Esophagus mucosa (tissue), 1 donor: Measurements from ENCODE around the gene SESN2. TPM values are rescaled to one million over a fixed set of nuclear protein-coding genes. Genes with fewer than 3 reads are reported as not detected.

Experiments
- ATAC-seq: fragments of 200-7000 bp; cut with Tn5 transposase; one replicate; pipeline ENCODE4 v1.9.1; 2020
- total RNA-seq: library from RNA; stranded (reverse); gene quantifications from one replicate; pipeline ENCODE4 v1.2.4, GENCODE V29; 2023
- donor health status: DM: yes; HTN: yes; CAD: no.

SESN2 gene
- total RNA-seq, 1 donor from 2014 or later: 26.2 TPM

DNA sequence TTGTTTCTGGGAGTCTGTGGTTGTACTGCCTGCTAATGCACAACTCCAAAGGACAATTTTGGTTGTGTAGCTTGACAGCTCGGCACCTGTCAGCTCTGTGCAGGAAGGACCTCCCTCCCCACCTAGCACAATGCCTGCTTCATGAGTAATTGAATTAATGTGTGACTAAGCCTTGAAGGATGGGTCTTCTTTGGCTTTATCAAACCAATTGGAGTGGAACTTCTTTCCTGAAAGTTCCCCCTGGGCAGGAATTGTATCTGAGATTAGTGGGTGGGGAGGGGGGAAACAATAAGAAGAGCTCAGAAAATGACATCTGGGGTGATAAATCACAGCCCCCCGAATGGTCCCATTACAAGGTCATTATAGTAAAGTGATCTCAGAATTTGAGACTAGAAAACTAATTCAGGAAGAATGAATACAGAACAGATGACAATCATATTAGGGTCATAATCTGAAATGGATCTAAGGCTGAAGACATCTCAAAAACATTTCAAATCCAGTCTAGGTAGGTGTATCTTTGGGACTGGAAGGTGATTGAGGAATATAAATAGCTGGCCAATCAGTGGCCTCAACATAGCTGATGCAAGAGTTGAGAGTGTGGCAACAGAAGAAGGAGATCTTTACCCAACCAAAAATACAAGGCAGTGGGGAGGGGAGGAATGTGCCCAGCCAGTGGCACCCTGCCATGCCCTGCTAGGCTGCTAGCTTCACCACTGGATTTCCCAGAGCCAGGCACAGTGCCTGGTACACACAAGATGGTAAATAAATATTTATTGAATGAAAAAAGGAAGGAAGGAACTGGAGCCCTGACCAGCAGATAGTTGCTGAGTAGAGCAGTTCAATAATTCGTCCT is 10.1 kb upstream of the SESN2 start:
- ATAC-seq: peak; percentile 55

DNA sequence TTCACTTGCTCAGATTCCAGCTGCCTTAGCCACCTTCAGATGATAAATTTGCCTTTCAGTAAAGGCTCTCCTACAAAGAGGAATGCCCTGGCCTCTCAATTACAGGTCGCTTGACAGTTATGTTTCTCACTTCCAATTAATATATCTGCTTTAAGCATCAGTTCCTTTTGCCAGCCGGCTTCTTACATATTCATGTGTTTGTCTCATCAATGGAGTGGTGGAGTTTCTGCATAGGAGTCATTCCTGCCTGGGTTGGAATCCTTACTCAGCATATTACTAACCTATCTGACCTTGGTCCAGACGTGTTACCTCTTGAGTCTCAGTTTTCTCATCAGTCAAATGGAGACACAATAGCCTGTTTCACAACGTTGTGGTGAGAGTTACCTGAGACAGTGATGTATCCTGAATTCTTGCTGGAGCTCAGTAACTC is 9.4 kb upstream of the SESN2 start:
- ATAC-seq: peak; percentile 7

DNA sequence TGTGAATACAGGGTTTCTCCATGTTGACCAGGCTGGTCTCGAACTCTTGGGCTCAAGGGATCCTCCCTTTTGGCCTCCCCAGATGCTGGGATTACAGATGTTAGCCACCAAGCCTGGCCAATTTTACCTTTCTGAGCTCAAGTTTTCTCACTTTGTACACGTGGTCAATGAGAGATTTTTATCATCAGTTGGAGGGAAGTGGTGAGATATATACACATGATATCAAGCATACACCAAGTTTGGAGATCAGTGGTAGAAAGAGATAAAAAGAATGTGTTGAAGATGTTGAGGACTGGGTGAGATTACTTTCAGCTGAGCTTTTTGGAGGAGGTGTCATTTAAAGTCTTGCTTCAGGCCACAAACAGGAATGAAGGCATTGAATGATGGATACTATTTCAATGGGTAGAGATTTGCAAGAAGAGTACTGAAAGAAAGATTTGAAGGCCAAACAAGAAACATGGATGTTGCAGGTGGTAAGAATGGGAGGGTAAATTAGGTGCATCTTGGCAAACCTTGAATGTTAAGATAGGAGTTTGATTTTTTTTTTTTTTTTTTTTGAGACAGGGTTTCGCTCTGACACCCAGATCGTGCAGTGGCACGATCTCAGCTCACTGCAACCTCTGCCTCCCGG is 3.0 kb upstream of the SESN2 start:
- no peak for ATAC-seq

DNA sequence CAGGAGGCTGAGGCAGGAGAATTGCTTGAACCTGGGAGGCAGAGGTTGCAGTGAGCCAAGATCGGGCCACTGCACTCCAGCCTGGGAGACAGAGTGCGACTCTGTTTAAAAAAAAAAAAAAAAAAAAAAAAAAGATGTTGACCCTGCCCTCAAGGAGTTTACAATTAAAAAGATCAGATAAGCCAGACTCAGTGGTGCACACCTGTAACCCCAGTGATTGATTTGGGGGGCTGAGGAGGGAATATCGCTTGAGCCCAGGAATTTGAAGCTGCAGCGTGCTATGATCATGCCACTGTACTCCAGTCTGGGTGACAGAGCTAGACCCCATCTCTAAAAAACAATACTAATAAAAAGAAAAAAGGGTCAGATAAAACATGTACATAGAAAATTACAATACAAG is 1.6 kb upstream of the SESN2 start:
- no peak for ATAC-seq

DNA sequence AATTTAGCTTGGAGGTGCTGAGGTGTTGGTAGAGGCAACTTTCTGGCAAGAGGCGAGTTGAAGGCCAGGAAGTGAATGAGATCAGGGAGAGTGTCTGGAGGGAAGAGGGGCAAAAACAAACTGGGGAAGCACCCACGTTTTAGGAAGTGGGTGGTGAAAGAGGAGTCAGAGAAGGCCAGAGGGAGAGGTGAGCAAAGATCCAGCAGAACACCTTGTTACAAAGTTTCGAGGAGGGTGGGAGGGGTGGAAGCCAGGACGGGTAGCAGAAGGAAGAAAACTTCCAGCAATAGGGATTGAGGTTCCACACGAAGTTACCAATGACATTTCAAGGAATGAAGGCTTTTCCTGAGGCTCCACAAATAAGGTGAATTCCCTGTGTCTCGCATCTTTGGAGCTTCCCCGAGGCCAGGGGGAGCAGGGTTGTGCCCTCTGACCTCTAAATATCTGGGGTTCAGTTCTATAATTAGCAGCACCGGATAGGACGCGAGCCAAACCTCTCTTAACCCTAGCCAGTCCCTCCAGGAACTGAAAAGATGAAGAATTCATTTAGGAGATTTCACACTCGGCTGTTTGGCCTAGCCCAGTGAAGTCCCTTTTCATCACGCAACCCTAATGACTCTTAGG is 578 bp upstream of the SESN2 start:
- no peak for ATAC-seq

DNA sequence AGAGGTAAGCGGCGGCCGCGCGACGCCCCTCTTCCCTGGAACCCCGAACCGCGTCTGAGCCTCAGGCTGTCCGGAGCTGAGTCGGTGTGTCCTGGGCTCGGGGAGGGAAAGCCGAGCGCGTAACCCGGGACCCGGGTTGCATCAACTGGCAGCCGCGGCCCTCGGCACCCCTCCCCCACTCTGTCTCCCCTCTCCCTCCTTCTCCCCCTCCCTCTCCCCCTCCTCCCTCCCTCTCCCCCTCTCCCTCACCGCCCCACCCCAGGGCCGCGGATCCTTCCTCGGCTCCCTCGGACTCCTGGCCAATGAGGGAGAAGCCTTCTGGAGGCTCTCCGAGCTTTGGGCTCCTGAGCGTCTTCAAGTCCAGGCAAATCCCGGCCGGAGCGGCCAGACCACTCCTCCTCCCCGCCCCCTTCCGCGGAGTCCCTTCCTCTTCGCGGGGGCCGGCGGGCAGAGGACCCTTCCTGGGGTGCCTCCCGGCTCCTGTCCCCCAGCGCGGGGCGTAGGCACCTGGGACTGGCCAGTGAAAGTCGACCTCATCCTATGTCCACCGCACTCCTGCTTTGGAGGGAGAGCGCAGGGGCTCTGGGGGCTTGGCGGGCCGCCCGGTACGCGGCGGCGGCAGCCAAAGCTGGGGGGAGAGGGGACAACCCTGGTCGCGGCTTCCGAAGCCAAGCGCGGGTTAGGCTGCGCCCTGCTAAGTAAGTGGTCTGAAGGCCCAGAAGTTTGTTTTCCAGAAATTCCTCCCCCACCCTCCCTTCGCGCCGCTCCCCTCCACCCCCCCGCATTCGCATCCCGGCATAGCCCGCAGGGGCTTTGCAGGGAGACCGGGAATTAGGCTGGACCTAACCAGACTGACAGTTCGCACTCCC is 850 bp downstream of the SESN2 start:
- peak; percentile 56 for ATAC-seq

DNA sequence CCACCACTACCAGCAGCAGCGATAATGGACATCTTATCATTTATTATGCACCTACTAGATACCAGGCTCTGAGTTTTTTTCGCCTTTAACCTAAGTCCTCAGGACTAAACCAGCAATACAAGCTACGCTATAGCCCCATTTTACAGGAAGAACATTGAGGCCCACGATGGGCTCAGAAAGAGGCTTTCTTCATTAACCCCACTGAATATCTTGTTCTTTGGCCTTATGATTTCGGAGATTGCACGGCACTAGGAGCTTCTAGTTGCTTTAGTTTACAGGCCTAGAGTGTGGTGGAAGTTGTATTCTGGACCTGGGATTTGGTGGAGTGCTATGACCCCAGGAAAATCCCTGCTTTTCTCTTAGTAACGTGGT is 1.5 kb downstream of the SESN2 start:
- no peak for ATAC-seq

DNA sequence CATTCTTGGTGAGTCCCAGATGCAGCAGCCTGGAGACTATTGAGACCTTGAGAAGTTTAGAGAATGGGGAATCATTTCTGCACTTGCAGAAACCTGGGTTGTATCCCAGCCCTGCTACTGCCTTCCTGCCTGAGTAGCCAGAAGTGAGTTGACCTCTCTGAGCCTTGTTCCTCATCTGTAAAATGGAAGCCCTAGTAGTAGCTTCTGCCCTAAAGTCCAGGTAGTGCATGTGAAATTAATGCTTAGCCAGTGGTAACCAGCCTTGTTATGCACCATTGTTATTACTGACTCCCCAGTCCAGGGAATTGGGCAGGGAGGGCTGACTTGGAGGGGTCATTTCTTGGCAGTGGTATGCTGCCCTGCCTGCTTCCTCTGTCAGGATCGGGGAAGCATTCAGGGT is 5.6 kb downstream of the SESN2 start:
- ATAC-seq: no peak

DNA sequence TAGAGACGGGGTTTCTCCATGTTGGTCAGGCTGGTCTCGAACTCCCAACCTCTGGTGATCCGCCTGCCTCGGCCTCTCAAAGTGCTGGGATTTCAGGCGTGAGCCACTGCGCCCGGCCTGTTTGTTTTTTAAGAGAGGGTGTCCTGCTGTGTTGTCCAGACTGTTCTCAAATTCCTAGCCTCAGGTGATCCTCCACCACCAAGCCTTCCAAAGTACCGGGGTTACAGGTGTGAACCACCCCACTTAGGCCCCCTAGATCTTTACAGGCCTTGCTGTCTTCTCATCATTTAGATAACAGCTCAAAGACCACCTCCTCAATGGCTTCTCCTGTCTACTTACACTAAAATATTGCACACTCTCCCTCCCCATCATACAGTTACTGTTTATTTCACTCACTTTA is 6.3 kb downstream of the SESN2 start:
- no peak for ATAC-seq

DNA sequence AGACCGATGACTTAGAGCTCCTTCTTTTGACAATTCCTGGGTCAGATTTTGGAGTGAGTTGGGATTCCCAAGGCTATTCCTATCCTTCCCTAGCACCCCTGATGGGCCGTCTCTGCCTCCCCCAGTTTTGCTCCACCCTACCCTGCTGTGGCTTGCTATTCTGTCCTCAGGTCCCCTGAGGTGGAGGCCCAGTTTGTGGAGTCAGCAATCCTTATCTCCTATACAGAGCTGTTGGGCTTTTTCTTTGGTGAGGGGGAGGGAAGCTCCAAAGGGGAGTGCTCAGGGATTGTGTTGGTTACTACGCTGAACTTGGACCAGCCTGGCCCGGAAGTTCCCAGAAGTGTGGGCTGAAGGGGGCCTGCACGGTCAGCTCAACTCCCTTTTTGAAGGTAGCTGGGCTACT is 7.6 kb downstream of the SESN2 start:
- ATAC-seq: no peak

DNA sequence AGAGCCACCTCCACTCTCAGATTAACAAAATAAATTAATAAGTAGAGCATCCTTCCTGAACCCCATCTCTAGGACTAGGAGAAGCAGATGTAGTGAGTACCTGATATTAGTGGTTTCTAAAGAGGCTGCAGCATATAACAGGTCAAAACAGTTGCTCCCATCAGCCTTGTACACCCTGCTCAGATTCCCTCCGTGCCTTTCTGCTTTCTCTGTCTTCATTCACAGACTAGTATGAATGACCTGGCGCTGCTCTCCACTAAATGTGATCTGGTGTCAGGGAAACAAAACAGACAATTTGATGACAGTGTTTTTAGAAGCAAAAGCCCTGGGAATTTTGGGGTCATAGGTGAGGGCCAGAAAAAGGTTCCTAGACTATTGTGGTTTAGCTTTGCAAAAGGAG is 8.3 kb downstream of the SESN2 start:
- no peak for ATAC-seq

DNA sequence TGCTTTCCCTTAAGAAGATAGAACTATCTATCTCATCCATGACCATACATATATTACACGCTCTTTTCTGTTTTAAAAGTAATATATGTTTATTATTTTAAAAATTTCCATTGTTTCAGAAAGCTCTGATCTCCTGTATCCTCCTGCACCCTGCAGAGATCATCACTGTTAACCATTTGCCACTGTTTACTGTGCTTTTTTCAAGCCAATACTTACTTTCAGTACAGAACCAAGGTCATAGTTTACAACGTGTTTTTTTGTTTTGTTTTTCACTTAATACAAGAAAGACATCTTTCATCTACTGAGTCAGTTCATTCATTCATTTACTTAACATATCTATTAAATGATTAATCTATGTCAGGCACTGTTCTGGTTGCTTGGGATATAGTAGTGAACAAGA is 10.2 kb downstream of the SESN2 start:
- no peak for ATAC-seq

DNA sequence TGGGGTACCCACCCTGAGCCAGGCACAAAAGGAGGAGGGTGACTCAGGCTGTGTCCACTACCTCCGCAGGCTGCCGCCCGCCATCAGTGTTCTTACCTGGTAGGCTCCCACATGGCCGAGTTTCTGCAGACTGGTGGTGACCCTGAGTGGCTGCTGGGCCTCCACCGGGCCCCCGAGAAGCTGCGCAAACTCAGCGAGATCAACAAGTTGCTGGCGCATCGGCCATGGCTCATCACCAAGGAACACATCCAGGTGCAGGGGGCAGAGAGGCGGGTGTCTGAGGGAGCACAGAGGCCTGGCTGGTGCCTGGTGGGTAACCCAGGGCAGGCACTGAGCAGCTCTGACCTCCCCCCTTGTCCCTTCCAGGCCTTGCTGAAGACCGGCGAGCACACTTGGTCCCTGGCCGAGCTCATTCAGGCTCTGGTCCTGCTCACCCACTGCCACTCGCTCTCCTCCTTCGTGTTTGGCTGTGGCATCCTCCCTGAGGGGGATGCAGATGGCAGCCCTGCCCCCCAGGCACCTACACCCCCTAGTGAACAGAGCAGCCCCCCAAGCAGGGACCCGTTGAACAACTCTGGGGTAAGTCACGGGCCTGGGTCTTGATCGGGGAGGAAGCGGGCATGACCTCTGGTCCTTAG is 13.0 kb downstream of the SESN2 start:
- ATAC-seq: no peak

DNA sequence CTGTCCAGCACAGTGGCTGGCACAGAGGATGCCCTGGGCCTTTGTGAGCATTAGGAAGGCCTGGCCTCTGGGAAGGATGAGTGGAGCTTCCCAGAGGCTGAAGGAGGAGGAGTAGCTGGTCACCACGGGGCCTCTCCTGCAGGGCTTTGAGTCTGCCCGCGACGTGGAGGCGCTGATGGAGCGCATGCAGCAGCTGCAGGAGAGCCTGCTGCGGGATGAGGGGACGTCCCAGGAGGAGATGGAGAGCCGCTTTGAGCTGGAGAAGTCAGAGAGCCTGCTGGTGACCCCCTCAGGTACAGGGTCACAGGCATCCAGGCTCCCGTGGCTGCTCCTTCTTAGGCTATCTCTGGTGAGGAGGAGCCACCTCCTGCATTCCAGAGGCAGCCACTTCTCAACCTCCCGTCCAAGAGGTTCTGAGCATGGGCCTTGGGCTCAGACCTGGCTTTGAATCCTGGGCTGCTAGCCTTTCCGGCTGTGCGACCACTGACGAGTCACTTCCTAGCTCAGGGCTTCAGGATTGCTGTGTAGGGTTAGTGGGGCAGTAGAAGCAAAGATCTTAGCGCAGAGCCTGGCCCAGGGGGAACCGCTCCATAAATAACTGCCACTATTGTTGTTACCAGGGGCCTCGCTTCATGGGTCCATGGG is 14.0 kb downstream of the SESN2 start:
- ATAC-seq: peak; percentile 24

DNA sequence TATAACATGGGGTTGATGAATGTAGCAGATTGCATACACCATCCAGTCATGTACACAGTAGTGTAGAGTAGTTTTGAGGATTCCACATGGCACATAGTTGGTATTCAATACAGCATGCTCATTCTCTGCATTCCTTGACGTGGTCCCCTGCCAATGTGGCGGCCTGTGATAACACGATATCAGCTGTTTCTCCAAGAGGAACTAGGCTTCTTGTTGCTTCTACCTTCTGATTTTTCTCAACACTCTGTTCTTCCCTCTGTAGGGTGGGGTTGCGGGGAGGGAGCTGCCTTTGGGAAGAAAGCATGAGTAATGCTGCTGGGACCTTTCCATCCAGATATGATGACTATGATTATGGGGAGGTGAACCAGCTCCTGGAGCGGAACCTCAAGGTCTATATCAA is 19.4 kb downstream of the SESN2 start:
- ATAC-seq: no peak

DNA sequence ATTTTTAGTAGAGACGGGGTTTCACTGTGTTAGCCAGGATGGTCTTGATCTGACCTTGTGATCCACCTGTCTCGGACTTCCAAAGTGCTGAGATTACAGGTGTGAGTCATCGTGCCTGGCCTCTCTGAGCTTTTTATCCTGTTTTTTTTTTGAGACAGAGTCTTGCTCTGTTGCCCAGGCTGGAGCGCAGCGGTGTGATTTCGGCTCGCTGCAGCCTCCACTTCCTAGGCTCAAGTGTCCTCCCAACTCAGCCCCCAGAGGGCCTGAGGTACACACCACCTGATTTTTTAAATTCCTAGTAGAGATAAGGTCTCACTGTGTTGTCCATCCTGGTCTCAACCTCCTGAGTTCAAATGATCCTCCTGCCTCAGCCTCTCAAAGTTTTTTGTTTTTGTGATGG is 20.4 kb downstream of the SESN2 start:
- ATAC-seq: no peak

DNA sequence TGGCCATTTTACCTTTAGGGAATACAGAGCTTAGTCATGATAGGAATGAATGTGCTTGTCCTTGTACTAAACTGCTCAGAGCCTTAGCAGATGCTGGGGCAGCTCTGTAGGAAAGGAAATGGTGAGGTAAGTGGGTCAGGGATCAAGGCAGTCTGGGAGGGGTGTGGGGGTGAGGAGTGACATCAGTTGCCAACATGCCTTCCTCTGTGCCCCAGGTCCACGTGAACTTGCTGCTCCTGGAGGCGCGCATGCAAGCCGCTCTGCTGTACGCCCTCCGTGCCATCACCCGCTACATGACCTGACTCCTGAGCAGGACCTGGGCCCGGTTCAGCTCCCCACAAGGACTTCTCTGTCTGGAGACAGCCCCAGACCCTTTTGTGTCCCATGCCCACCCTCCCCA is 21.2 kb downstream of the SESN2 start:
- no peak for ATAC-seq

DNA sequence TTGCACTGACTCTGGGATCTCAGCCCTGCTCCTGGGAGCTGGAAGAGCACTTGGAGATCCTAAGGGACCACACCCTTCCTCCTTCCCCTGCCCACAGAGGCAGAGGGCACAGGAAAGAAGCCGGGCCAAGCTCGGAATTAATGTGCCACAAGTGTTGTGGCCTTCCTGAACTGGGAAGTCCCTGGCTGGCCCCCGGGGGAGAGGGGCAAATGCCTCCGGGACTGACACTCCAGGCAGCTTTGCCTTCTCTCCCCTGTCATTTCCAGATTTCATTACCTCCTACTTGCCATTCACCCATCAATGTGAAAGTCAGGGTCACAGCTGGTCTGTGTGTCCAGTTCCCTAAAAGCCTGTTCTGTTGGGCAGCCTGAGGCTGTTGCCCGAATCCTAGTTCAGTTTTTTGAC is 21.7 kb downstream of the SESN2 start:
- no peak for ATAC-seq

DNA sequence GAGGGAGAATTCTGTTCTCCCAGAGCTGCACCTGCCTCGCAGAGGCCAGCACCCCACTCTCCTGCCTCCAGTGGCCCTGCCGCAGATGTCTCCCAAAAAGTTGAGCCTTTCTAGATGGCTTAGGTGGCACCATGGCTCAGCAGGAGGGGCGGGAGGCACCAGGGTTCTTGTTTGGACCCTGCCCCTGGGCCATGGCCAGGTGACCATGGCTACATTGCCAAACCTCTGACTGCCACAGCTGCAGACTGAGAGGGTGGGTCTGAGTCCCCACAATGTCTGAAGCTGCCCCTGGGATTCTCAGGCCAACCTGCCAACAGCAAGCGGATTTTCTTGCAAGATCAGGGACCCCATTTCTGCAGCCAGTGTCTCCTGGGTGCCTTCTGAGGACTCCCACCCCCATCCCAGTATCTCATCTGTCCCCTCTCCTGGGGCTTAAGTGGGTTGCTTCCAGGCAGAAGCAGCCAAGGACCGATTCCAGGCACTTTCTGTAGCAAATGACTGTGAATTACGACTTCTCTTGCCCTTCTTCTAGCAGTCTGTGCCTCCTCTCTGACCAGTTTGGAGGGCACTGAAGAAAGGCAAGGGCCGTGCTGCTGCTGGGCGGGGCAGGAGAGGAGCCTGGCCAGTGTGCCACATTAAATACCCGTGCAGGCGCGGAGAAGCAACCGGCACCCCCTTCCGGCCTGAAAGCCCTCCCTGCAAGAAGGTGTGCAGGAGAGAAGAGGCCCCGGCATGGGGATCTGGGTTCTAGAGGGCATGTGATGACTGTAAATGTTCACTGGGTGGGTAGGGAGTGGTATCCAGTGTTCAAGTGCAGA is 22.5 kb downstream of the SESN2 start:
- ATAC-seq: no peak

DNA sequence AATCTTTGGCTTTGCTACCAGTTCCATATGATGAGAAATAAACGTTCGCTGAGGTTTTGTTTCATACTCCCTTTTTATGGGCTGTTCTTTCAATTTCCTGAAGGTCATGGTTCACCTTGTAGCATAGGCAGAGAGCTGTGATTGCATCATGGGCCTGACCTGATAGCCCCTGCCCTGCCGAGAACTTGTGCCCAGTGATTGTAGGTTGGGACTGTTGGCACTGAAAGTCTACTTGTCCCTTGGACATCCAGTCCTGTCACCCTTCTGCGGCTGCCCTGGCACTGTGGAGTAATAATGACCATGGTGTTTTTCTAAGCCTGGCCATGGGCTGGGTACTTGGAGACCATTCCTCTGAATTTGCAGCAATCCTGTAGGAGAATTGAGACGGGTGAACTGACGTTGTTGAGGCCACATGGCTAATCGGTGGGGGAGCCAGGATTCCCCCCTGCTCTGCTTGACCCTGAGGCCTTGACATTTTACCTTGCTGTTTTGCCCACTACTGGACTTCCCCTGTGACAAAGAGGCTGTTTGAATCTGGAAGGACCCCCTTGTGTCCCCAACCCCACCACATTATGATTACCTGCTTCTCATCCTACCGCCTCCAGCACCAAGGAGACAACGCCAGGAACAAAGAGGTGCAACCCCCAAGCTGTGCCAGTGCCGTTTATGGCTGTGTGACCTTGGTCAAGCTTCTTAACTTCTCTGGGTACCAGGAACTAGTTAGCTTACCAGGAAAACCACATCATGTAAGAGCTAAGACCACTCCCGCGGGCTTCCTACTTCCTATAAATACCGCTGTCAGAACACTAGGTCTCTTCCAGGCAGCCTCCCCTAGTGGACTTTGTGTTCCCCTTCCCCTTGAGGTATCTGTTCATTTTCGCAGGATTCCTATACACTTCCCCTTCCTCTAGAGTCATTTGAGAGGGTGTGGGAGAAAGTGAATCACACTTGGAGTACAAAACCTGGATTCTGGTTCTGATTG is 23.4 kb downstream of the SESN2 start:
- ATAC-seq: peak; percentile 8
